ENCODE data around the gene AP2A2.

DNA sequence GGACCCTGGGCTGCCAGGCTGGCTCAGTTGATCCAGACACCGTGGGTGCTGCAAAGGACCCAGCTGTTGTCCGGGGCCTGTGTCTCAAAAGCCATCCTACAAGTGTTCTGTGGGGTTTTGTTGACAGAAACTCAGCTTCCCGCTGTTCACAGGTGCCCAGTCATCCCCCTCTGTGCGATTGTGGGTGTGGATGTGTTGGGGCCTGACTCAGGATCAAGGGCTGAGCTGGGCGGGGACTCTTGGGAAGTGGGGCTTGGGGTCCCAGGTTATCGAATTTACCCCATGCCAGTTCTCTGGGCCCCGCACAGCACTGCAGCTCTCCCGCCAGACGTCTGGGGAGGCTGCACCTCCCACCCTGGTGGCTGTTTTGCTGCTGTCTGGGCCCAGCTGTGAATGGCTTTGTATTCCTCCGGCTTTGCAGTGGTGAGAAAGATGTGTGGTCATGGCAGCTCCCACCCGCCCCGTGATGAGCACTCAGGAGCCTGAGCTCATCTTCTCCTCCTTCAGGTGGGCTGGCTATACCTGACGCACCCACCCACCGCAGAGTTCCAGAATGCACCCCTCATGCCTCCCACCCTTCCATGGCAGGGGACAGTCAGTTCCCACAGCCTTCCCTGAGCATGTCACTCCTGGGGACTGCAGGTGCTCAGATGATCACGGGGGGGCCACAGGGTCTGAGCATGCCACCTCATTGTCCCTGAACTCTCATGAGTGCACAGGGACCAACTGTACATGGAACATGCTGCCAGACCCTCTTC, 3.6 kb upstream of the AP2A2 start:
- TF ChIP-seq, protein P1, sequence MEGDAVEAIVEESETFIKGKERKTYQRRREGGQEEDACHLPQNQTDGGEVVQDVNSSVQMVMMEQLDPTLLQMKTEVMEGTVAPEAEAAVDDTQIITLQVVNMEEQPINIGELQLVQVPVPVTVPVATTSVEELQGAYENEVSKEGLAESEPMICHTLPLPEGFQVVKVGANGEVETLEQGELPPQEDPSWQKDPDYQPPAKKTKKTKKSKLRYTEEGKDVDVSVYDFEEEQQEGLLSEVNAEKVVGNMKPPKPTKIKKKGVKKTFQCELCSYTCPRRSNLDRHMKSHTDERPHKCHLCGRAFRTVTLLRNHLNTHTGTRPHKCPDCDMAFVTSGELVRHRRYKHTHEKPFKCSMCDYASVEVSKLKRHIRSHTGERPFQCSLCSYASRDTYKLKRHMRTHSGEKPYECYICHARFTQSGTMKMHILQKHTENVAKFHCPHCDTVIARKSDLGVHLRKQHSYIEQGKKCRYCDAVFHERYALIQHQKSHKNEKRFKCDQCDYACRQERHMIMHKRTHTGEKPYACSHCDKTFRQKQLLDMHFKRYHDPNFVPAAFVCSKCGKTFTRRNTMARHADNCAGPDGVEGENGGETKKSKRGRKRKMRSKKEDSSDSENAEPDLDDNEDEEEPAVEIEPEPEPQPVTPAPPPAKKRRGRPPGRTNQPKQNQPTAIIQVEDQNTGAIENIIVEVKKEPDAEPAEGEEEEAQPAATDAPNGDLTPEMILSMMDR (conservative IDR thresholded peaks at IDR 0.05; ENCODE audit: low read depth, low read length) = no peak
- no peak for TF ChIP-seq RAD21 (IDR thresholded peaks at IDR 0.05; ENCODE audit: low read length)
- no peak for TF ChIP-seq CEBPB (IDR thresholded peaks at IDR 0.05; ENCODE audit: low read depth, low read length)
- TF ChIP-seq POLR2A (IDR thresholded peaks at IDR 0.05; ENCODE audit: low read depth, low read length) = no peak
- TF ChIP-seq RCOR1 (IDR thresholded peaks at IDR 0.05; ENCODE audit: insufficient replicate concordance, low read length) = no peak
- no peak for TF ChIP-seq RFX5 (IDR thresholded peaks at IDR 0.05; ENCODE audit: low read depth, low read length)
- no peak for TF ChIP-seq FOS (IDR thresholded peaks at IDR 0.05; ENCODE audit: low read depth, low read length)
- TF ChIP-seq MXI1 (IDR thresholded peaks at IDR 0.05; ENCODE audit: borderline replicate concordance, low read depth, low read length) = no peak
- TF ChIP-seq SMC3 (IDR thresholded peaks at IDR 0.05; ENCODE audit: low read depth, low read length) = no peak

Measured in IMR-90 (cell line).